OCI-LY7 (cell line): ENCODE data around the gene TMEM109.

Source experiments
- CTCF ChIP-seq: fragments of 200-600 bp; sonication (generic); conservative IDR thresholded peaks from 2 replicates; pipeline ENCODE4 v1.5.1; 2014; ENCODE audit warnings: mild to moderate bottlenecking, antibody characterized with exemption, low read length, moderate library complexity, mixed read lengths
- EZH2phosphoT487 ChIP-seq: fragments of 200-600 bp; sonication (generic); IDR thresholded peaks from 2 replicates; pipeline ENCODE4 v1.6.1; 2018; ENCODE audit warnings: low read depth, borderline replicate concordance, mild to moderate bottlenecking, mixed run types, antibody characterized with exemption, low read length, moderate library complexity, mixed read lengths

- TF ChIP-seq CTCF (no peak), EZH2phosphoT487 (no peak)
These were observed 52.9 kb downstream of the TMEM109 start for GRCh38 chr11:60966890-60967289.
